ENCODE results near the gene EME1. TPM values are rescaled to one million over a fixed set of nuclear protein-coding genes. Genes with fewer than 3 reads are reported as not detected.
"Not testable (repeated sequence)": the region's sequence is repeated elsewhere in the genome, so short reads cannot be mapped to it uniquely, and the experiment has no call there.

Gene EME1
- 13.9 TPM for polyA plus RNA-seq (2013, experiment 1 of 2)
- 13.2 TPM for polyA plus RNA-seq (2013, experiment 2 of 2)

DNA sequence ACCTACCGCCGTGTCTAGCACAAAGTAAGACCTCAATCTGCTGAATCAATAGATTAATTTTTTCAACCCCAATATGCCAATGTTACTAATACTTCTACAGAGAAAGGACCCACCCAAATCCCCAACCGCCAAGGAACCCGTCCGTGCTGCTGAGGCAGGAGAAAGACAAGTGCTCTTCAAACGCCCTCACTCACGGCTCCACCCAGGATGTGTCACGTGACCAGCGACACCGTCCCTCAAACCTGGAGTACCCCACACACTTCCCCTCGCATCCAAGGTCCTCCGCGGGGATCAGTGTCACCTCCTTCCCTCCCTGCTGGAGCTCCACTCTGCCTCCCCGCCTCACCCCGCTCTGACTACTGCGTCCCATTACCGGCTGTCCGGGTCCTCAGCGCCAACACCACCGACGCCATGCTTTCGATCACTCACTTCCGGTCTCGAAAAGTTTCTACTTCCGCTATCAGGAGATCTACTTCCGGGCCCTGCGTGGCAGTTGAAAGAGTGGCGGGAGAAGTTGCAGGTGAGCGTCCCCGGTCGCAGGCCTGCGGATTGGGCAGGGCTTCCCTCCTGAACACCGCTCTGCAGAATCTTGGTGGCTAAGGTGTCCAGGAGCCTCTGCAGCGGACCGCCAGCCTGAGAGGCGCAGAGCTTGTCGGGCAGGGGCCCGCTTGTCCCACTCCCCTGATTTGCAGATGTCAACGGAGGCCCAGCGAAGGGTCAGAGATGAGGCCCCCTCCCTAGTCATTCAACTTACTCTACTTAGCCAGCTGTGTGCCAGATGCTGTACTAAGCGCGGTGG, at the start of gene EME1, which contains the start of gene MRPL27:
TSS of gene EME1 (plus strand) at position 472 of the 799 bp plus-strand sequence. CDS start 1,980 bp downstream, outside the sequence.
TSS of gene MRPL27 (minus strand) at position 427 of the 799 bp plus-strand sequence. CDS start at position 413, 14 bp downstream.
- WGBS: 2% methylated on average over 42 of the region's 42 CpGs
- peaks cover 7% of the 10 kb centered on the region; the same call in 1 of the 2 replicates for H3K4me1 ChIP-seq (ENCODE audit: insufficient read depth, low read length)
- peak within 1 kb of the TSS; percentile 90 for H3K4me3 ChIP-seq (ENCODE audit: low read length)
- no peaks in the 10 kb centered on the region for H3K27me3 ChIP-seq (ENCODE audit: insufficient read depth, low read length)
- peak within 1 kb of the TSS; percentile 95 for H3K9ac ChIP-seq (ENCODE audit: low read depth, low read length)
- peak within 1 kb of the TSS; percentile 90 for H3K27ac ChIP-seq (ENCODE audit: low read depth, low read length)
- H3K36me3 ChIP-seq (ENCODE audit: insufficient read depth, low read length): peaks cover 64% of the 10 kb centered on the region
- H3K9me3 ChIP-seq (ENCODE audit: insufficient read depth, low read depth, low read length): no peaks in the 10 kb centered on the region

GRCh38 chr17:50325906-50326305, 47.1 kb upstream of the EME1 start:
- no peaks in the 10 kb centered on the region for H3K9me3 ChIP-seq (ENCODE audit: insufficient read depth, low read depth, low read length)
- WGBS: 80% methylated on average over 4 of the region's 4 CpGs
- no peak overlapping the region for H3K4me3 ChIP-seq (ENCODE audit: low read length)
- no peaks in the 10 kb centered on the region for H3K27me3 ChIP-seq (ENCODE audit: insufficient read depth, low read length)
- H3K36me3 ChIP-seq (ENCODE audit: insufficient read depth, low read length): no peaks in the 10 kb centered on the region
- no peak overlapping the region for H3K27ac ChIP-seq (ENCODE audit: low read depth, low read length)
- no peaks in the 10 kb centered on the region for H3K4me1 ChIP-seq (ENCODE audit: insufficient read depth, low read length)
- H3K9ac ChIP-seq (ENCODE audit: low read depth, low read length): no peak overlapping the region

DNA sequence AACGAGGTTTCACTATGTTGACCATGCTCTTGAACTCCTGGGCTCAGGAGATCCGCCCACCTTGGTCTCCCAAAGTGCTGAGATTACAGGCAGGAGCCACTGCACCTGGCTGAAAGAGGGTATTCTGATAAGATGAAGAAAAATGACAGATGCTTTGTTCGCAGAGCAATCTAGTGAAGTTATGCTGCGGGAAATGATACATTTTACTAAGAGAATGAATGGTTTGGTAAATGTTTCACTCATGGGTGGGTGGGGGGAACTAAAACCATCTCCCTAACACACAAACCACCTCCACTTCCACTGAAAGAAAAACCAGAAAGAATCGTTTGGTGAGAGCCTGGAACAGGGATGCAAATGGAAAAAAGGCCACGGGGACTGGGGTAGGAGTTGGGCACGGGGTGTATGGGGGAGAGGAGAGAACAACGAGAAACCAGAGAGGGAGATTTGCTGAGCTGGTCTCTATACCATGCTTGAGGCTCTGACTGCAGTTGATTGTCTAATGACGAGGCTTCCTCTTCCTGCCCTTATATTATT, 46.1 kb upstream of the EME1 start:
- Histone ChIP-seq H3K4me1 (ENCODE audit: insufficient read depth, low read length) (no peaks in the 10 kb centered on the region), H3K9ac (ENCODE audit: low read depth, low read length) (no peak overlapping the region), H3K9me3 (ENCODE audit: insufficient read depth, low read depth, low read length) (no peaks in the 10 kb centered on the region), H3K36me3 (ENCODE audit: insufficient read depth, low read length) (no peaks in the 10 kb centered on the region), H3K4me3 (ENCODE audit: low read length) (no peak overlapping the region), H3K27me3 (ENCODE audit: insufficient read depth, low read length) (peaks cover 3% of the 10 kb centered on the region; the same call in 1 of the 2 replicates), H3K27ac (ENCODE audit: low read depth, low read length) (no peak overlapping the region)
- 95% methylated on average over 8 of the region's 9 CpGs for WGBS

DNA sequence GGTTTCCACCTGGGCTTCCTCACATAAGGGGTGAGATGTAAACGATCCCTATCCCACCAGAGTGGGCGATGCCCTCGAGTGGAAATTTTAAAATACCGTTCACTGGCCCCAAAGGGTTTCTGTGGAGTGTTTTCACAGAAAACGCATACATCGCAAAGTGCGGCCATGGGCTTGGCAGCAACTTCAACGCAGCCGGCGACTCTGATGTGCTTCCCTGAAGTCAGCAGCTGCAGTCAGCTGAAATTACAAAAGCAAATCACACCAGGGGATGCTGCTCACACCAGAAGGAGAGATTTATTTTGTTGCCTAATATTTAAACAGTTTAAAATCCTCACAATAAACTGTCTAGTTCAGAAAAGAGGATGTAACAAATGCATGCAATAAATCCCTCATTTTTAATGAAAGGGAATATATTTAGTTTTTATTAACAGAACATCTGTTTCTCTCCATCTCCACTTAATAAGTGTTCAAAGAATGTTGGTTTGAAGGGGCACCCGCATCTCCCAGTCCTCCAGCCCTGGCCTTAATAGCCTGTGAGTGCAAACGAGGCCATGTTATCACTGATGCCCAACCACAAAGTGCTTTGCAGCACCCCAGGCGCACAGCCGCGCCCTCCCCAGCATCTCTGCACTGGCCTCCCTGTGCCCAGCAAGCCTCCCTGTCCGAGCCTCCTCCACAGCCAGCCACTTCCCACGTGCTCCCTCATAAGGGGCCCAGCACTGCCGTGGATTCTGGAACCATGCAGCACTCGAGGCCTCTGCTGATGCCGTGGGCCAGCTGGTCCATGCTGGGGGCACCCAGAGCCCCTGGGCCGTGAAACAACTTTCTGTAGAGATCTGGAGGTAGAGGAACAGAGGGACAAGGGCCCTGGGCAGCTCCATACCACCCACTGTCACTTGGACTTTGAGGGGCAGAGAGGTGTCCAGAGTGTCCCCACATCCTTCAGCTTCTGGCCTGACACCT, 44.4 kb upstream of the EME1 start:
- H3K36me3 ChIP-seq (ENCODE audit: insufficient read depth, low read length): no peaks in the 10 kb centered on the region
- 0 out of 2 replicates have a peak, but pooled peaks cover 4% of the 10 kb centered on the region for H3K4me1 ChIP-seq (ENCODE audit: insufficient read depth, low read length)
- no peak overlapping the region for H3K27ac ChIP-seq (ENCODE audit: low read depth, low read length)
- no peak overlapping the region for H3K9ac ChIP-seq (ENCODE audit: low read depth, low read length)
- WGBS: 88% methylated on average over 21 of the region's 21 CpGs
- H3K9me3 ChIP-seq (ENCODE audit: insufficient read depth, low read depth, low read length): no peaks in the 10 kb centered on the region
- peaks cover 3% of the 10 kb centered on the region; the same call in 1 of the 2 replicates for H3K27me3 ChIP-seq (ENCODE audit: insufficient read depth, low read length)
- H3K4me3 ChIP-seq (ENCODE audit: low read length): no peak overlapping the region

- Histone ChIP-seq H3K27ac (ENCODE audit: low read depth, low read length) (no peak overlapping the region), H3K27me3 (ENCODE audit: insufficient read depth, low read length) (peaks cover 3% of the 10 kb centered on the region; the same call in 1 of the 2 replicates), H3K9ac (ENCODE audit: low read depth, low read length) (no peak overlapping the region)
These were observed 43.3 kb upstream of the EME1 start for GRCh38 chr17:50329716-50330115.

DNA sequence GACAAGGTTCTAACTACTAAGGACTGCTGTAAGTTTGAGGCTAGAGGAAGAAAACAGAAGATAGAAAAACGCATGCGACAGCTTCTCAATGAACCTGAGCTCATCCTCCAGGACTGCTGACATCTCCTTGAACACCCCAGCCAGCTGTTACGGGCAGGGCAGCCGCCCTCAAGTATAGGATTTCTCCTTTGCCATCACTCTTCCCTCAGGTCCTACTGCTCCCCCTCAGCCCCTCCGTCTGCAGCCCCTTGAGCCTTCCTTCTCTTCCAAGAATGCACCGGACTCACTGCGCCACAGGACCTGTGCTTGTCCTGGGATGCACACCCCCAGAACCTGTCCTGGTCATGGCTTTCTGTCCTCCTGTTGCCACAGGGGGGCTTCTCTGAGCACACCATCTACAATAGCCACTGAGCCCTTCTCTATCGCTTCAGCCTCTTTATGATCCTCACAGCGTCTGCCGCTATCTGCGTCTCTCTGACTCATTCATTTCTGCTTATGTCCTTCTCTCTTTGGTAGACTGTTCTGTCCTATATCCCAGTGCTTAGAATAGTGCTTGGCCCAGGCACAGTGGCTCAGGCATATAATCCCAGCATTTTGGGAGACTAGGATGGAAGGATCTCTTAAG, 42.8 kb upstream of the EME1 start:
- no peak overlapping the region for H3K9ac ChIP-seq (ENCODE audit: low read depth, low read length)
- no peak overlapping the region for H3K27ac ChIP-seq (ENCODE audit: low read depth, low read length)
- H3K4me3 ChIP-seq (ENCODE audit: low read length): no peak overlapping the region
- 0 out of 2 replicates have a peak, but pooled peaks cover 4% of the 10 kb centered on the region for H3K4me1 ChIP-seq (ENCODE audit: insufficient read depth, low read length)
- H3K36me3 ChIP-seq (ENCODE audit: insufficient read depth, low read length): no peaks in the 10 kb centered on the region
- no peaks in the 10 kb centered on the region for H3K9me3 ChIP-seq (ENCODE audit: insufficient read depth, low read depth, low read length)
- peaks cover 3% of the 10 kb centered on the region; the same call in 1 of the 2 replicates for H3K27me3 ChIP-seq (ENCODE audit: insufficient read depth, low read length)
- 87% methylated on average over 11 of the region's 11 CpGs for WGBS

More at GRCh38 chr17:50329716-50330115, 43.3 kb upstream of the EME1 start:
- 92% methylated on average over 3 of the region's 3 CpGs for WGBS
- Histone ChIP-seq H3K9me3 (ENCODE audit: insufficient read depth, low read depth, low read length) (no peaks in the 10 kb centered on the region), H3K4me3 (ENCODE audit: low read length) (no peak overlapping the region), H3K4me1 (ENCODE audit: insufficient read depth, low read length) (0 out of 2 replicates have a peak, but pooled peaks cover 4% of the 10 kb centered on the region), H3K36me3 (ENCODE audit: insufficient read depth, low read length) (no peaks in the 10 kb centered on the region)

GRCh38 chr17:50331085-50331791, 41.8 kb upstream of the EME1 start:
- Histone ChIP-seq H3K27me3 (ENCODE audit: insufficient read depth, low read length) (peaks cover 3% of the 10 kb centered on the region; the same call in 1 of the 2 replicates), H3K27ac (ENCODE audit: low read depth, low read length) (no peak overlapping the region), H3K9me3 (ENCODE audit: insufficient read depth, low read depth, low read length) (no peaks in the 10 kb centered on the region), H3K4me1 (ENCODE audit: insufficient read depth, low read length) (0 out of 2 replicates have a peak, but pooled peaks cover 4% of the 10 kb centered on the region), H3K4me3 (ENCODE audit: low read length) (no peak overlapping the region), H3K9ac (ENCODE audit: low read depth, low read length) (no peak overlapping the region), H3K36me3 (ENCODE audit: insufficient read depth, low read length) (no peaks in the 10 kb centered on the region)
- 86% methylated on average over 4 of the region's 4 CpGs for WGBS

DNA sequence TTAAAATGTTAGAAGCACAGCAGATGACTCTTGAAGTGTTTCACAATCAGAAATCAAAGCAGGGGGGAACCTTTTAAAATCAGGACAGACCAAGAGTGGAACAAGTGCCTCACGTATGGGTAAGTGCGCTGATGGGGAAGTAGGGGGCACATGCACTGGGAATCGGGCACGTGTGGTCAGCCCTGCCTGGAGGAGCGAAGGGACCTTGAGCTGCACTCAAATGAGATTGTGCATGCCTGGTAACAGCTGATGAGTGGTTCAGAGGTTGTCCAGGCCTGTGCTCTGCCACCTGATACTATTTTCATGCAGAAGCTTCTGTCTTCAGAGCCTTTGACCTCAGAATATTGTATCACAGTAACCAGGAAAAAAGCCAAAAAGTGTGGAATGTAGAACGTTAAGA, 40.8 kb upstream of the EME1 start:
- peaks cover 3% of the 10 kb centered on the region; the same call in 1 of the 2 replicates for H3K27me3 ChIP-seq (ENCODE audit: insufficient read depth, low read length)
- H3K4me1 ChIP-seq (ENCODE audit: insufficient read depth, low read length): 0 out of 2 replicates have a peak, but pooled peaks cover 4% of the 10 kb centered on the region
- no peak overlapping the region for H3K4me3 ChIP-seq (ENCODE audit: low read length)
- no peaks in the 10 kb centered on the region for H3K9me3 ChIP-seq (ENCODE audit: insufficient read depth, low read depth, low read length)
- no peak overlapping the region for H3K9ac ChIP-seq (ENCODE audit: low read depth, low read length)
- no peak overlapping the region for H3K27ac ChIP-seq (ENCODE audit: low read depth, low read length)
- no peaks in the 10 kb centered on the region for H3K36me3 ChIP-seq (ENCODE audit: insufficient read depth, low read length)
- 85% methylated on average over 6 of the region's 6 CpGs for WGBS

- not testable (repeated sequence) for H3K4me3 ChIP-seq (ENCODE audit: low read length); H3K36me3 ChIP-seq (ENCODE audit: insufficient read depth, low read length); H3K4me1 ChIP-seq (ENCODE audit: insufficient read depth, low read length); H3K9ac ChIP-seq (ENCODE audit: low read depth, low read length); H3K9me3 ChIP-seq (ENCODE audit: insufficient read depth, low read depth, low read length); H3K27me3 ChIP-seq (ENCODE audit: insufficient read depth, low read length); H3K27ac ChIP-seq (ENCODE audit: low read depth, low read length)
- 80% methylated on average over 10 of the region's 14 CpGs for WGBS
These were observed 39.6 kb upstream of the EME1 start for GRCh38 chr17:50333291-50334057.
